Fibroblast of lung (primary cell): ENCODE results near the gene TCN1. TPM values are rescaled to one million over a fixed set of nuclear protein-coding genes. Genes with fewer than 3 reads are reported as not detected.

Experiments used
- DNase-seq, 2 donors: peaks; one replicate each; pipeline versions ENCODE4 v3.0.0 to v3.0.0-alpha.2; 2010; ENCODE audit warnings: low read depth in 2 of 2
- H2AFZ ChIP-seq: 2 replicates; pipeline ENCODE4 v1.5.1; 2012; ENCODE audit warnings: low read length, control low read depth, inconsistent platforms
- H3K27ac ChIP-seq: 2 replicates; pipeline ENCODE4 v1.5.1; 2011; ENCODE audit warnings: low read length, control low read depth; ENCODE audit not compliant: insufficient read depth
- H3K27me3 ChIP-seq: 2 replicates; pipeline ENCODE4 v1.5.1; 2011; ENCODE audit warnings: mild to moderate bottlenecking, low read length; ENCODE audit not compliant: control insufficient read depth, insufficient read depth
- H3K36me3 ChIP-seq: 2 replicates; pipeline ENCODE4 v1.5.1; 2011; ENCODE audit warnings: low read length; ENCODE audit not compliant: control insufficient read depth, insufficient read depth
- H3K4me1 ChIP-seq: 2 replicates; pipeline ENCODE4 v1.5.1; 2011; ENCODE audit warnings: low read length; ENCODE audit not compliant: control insufficient read depth, insufficient read depth; ENCODE audit errors: extremely low read depth
- H3K4me2 ChIP-seq: 2 replicates; pipeline ENCODE4 v1.5.1; 2011; ENCODE audit warnings: low read length, control low read depth; ENCODE audit not compliant: insufficient read depth; ENCODE audit errors: extremely low read depth
- H3K4me3 ChIP-seq, 4 experiments: fragments of 200-600 bp in 1 of 4; sonication (generic) in 1 of 4; replicated peaks in 1 of 4; 2 replicates each; pipeline ENCODE4 v1.5.1; 2011 to 2016; ENCODE audit warnings: low read length in 4 of 4, low read depth in 3 of 4, mild to moderate bottlenecking in 3 of 4, control low read depth in 2 of 4, inconsistent platforms in 1 of 4, mixed read lengths in 1 of 4; ENCODE audit not compliant: insufficient read depth in 1 of 4; ENCODE audit errors: control extremely low read depth in 1 of 4
- H3K79me2 ChIP-seq: 2 replicates; pipeline ENCODE4 v1.5.1; 2012; ENCODE audit warnings: mild to moderate bottlenecking, low read length, inconsistent platforms; ENCODE audit not compliant: control insufficient read depth, insufficient read depth
- H3K9ac ChIP-seq: 2 replicates; pipeline ENCODE4 v1.5.1; 2011; ENCODE audit warnings: mild to moderate bottlenecking, low read length, control low read depth; ENCODE audit not compliant: insufficient read depth
- H3K9me3 ChIP-seq: 2 replicates; pipeline ENCODE4 v1.5.1; 2012; ENCODE audit warnings: low read depth, low read length; ENCODE audit not compliant: control insufficient read depth, insufficient read depth
- H4K20me1 ChIP-seq: 2 replicates; pipeline ENCODE4 v1.5.1; 2011; ENCODE audit warnings: low read length; ENCODE audit not compliant: control insufficient read depth, insufficient read depth; ENCODE audit errors: extremely low read depth
- CTCF ChIP-seq, 2 donors: IDR thresholded peaks in 1 of 2; conservative IDR thresholded peaks in 1 of 2; 1 replicate in 1 of 2; 2 replicates in 1 of 2; pipeline ENCODE4 v1.5.1; 2011 to 2012; ENCODE audit warnings: low read length in 2 of 2, control low read depth in 1 of 2, inconsistent platforms in 1 of 2, low read depth in 1 of 2, mild to moderate bottlenecking in 1 of 2
- EZH2 ChIP-seq: IDR thresholded peaks from 2 replicates; pipeline ENCODE4 v1.5.1; 2012; ENCODE audit warnings: low read length, control low read depth, mild to moderate bottlenecking; ENCODE audit errors: missing control alignments
- polyA plus RNA-seq, 2 donors: library from polyadenylated mRNA; depleted of rRNA in 1 of 2; stranded (reverse) in 1 of 2; unstranded in 1 of 2; fragments of >200 nt; gene quantifications; 2 replicates each; pipeline ENCODE4 v1.2.1, GENCODE V29; 2011 to 2012; ENCODE audit warnings: missing spikeins in 1 of 2
- total RNA-seq: library from RNA; depleted of rRNA; stranded (reverse); fragments of >200 nt; gene quantifications from 2 replicates; pipeline ENCODE4 v1.2.1, GENCODE V29; 2014

Gene TCN1
- total and polyA plus RNA-seq, 2 donors (not counting 1 experiment from before 2014, with no cell fraction given) = not detected

GRCh38 chr11:59877784-59878183, 11.5 kb upstream of the TCN1 start:
- H3K9ac ChIP-seq = no peak overlapping the region
- no peak overlapping the region for H3K4me2 ChIP-seq
- no peak for DNase-seq
- TF ChIP-seq CTCF (conservative IDR thresholded peaks at IDR 0.05 in 1 of 2, IDR thresholded peaks at IDR 0.05 in 1 of 2; ENCODE audit: low read depth in 1 of 2, low read length in 2 of 2) (no peak), EZH2 (no peak)
- H3K27me3 ChIP-seq = no peaks in the 10 kb centered on the region
- no peaks in the 10 kb centered on the region for H3K36me3 ChIP-seq
- H3K9me3 ChIP-seq = no peaks in the 10 kb centered on the region
- H2AFZ ChIP-seq = no peak overlapping the region
- H3K4me3 ChIP-seq = no peak overlapping the region
- no peak overlapping the region for H3K27ac ChIP-seq
- H4K20me1 ChIP-seq = no peaks in the 10 kb centered on the region
- H3K4me1 ChIP-seq = no peaks in the 10 kb centered on the region
- H3K79me2 ChIP-seq = no peaks in the 10 kb centered on the region

GRCh38 chr11:59877325-59877724, 11.0 kb upstream of the TCN1 start:
- no peak for TF ChIP-seq EZH2
- Histone ChIP-seq H3K4me1 (no peaks in the 10 kb centered on the region), H3K4me3 (no peak overlapping the region), H2AFZ (no peak overlapping the region), H3K79me2 (no peaks in the 10 kb centered on the region), H3K27me3 (no peaks in the 10 kb centered on the region), H3K9ac (no peak overlapping the region), H3K4me2 (no peak overlapping the region), H3K27ac (no peak overlapping the region), H3K36me3 (no peaks in the 10 kb centered on the region), H3K9me3 (no peaks in the 10 kb centered on the region), H4K20me1 (no peaks in the 10 kb centered on the region)
- DNase-seq = no peak

- Histone ChIP-seq H3K27ac (no peak overlapping the region), H3K36me3 (no peaks in the 10 kb centered on the region), H3K4me3 (no peak overlapping the region), H4K20me1 (no peaks in the 10 kb centered on the region), H3K9ac (no peak overlapping the region), H3K4me1 (no peaks in the 10 kb centered on the region), H3K9me3 (no peaks in the 10 kb centered on the region), H2AFZ (no peak overlapping the region), H3K27me3 (no peaks in the 10 kb centered on the region), H3K79me2 (no peaks in the 10 kb centered on the region), H3K4me2 (no peak overlapping the region)
- DNase-seq = no peak
- no peak for TF ChIP-seq CTCF (conservative IDR thresholded peaks at IDR 0.05 in 1 of 2, IDR thresholded peaks at IDR 0.05 in 1 of 2; ENCODE audit: low read depth in 1 of 2, low read length in 2 of 2)
- TF ChIP-seq EZH2 = no peak
These were observed 9.7 kb upstream of the TCN1 start for GRCh38 chr11:59875856-59876519.
